Measurements from ENCODE around the gene ACAP2. TPM values are rescaled to one million over a fixed set of nuclear protein-coding genes. Genes with fewer than 3 reads are reported as not detected.
A peak's percentile ranks its signal among the peaks of the same experiment; 100 is the strongest.

Gene ACAP2
- total RNA-seq, 2 experiments from 2014 or later: 43.9 to 80.7 TPM

DNA sequence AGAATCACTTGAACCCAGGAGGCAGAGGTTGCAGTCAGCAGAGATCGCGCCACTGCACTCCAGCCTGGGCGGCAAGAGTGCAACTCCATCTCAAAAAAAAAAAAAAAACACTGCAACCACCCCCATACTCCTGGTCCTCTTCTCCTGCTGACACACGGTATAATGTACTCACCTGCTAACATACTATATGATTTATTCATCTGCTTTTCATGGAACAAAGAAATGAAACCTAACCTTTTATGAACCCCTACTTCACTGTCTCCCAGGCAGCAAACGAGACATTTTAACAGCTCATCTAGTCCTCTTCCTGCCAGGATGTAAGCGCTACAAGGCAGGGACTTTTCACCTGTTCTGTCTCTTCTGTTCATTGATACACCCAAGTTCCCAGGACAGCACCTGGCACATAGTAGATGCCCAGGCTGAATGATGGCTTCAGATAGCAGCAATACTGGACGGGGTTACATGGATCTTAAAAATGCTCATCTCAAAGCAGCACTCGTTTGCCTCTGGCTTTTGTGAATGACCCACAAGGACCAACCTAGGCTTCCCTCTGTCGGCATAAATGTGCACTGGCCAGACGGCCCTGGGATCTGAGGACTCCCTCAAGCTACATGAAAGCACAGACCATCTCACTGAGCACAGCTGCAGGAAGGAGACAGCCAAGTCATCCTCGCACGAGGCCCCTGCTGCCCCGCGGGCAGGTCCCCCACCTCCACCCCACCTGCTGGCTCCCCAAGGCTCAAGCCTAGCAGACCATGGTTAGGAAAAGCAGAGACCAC is 192.2 kb downstream of the ACAP2 start:
- 0 out of 2 replicates have a peak, but pooled peaks cover 6% of the 10 kb centered on the region for H3K36me3 ChIP-seq (ENCODE audit: insufficient read depth, low read length)
- no peak overlapping the region for H2AFZ ChIP-seq (ENCODE audit: low read length)
- H4K20me1 ChIP-seq (ENCODE audit: insufficient read depth, low read length): no peaks in the 10 kb centered on the region
- intact Hi-C loops (cut with micrococcal nuclease; ENCODE audit: unreplicated experiment): no loop called here
- H3K4me3 ChIP-seq (ENCODE audit: low read depth, low read length, poor library complexity, severe bottlenecking): no peak overlapping the region
- no TSS peak for BruUV-seq (replicated peaks)
- no peaks in the 10 kb centered on the region for H3K79me2 ChIP-seq (ENCODE audit: insufficient read depth, low read depth, low read length)
- H3K27ac ChIP-seq (ENCODE audit: low read depth, low read length, poor library complexity, severe bottlenecking): no peak overlapping the region
- DNase-seq (ENCODE audit: low spot score): peak; percentile 31
- H3K9me3 ChIP-seq (ENCODE audit: low read length): no peaks in the 10 kb centered on the region
- H3K4me1 ChIP-seq (ENCODE audit: insufficient read depth, low read length, poor library complexity, severe bottlenecking): peaks cover 7% of the 10 kb centered on the region
- CTCF ChIA-PET (ENCODE audit: unreplicated experiment): no interaction called here
- POLR2A ChIA-PET: interaction anchor here (0.6 to 1.6 kb wide), 5 partner anchors 8 to 1059 kb away, joined by 3 to 7 read pairs (median 4); no protein-coding TSS in a partner anchor
- TF ChIP-seq, protein P1, sequence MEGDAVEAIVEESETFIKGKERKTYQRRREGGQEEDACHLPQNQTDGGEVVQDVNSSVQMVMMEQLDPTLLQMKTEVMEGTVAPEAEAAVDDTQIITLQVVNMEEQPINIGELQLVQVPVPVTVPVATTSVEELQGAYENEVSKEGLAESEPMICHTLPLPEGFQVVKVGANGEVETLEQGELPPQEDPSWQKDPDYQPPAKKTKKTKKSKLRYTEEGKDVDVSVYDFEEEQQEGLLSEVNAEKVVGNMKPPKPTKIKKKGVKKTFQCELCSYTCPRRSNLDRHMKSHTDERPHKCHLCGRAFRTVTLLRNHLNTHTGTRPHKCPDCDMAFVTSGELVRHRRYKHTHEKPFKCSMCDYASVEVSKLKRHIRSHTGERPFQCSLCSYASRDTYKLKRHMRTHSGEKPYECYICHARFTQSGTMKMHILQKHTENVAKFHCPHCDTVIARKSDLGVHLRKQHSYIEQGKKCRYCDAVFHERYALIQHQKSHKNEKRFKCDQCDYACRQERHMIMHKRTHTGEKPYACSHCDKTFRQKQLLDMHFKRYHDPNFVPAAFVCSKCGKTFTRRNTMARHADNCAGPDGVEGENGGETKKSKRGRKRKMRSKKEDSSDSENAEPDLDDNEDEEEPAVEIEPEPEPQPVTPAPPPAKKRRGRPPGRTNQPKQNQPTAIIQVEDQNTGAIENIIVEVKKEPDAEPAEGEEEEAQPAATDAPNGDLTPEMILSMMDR (conservative IDR thresholded peaks at IDR 0.05; ENCODE audit: low read length): no peak
- TF ChIP-seq EZH2phosphoT487 (IDR thresholded peaks at IDR 0.05; ENCODE audit: borderline replicate concordance, low read depth, low read length): no peak
- H3K4me2 ChIP-seq (ENCODE audit: low read length): no peak overlapping the region
- no peaks in the 10 kb centered on the region for H3K9me2 ChIP-seq (ENCODE audit: insufficient read depth, low read length)

GRCh38 chr3:195249858-195250464 is 192.9 kb downstream of the ACAP2 start:
- DNase-seq (ENCODE audit: low spot score): no peak
- POLR2A ChIA-PET: interaction anchor here (0.6 to 1.6 kb wide), 3 partner anchors 9 to 1060 kb away, joined by 4 to 7 read pairs (median 5); no protein-coding TSS in a partner anchor

More at GRCh38 chr3:195249858-195250464, 192.9 kb downstream of the ACAP2 start:
- no peak for TF ChIP-seq EZH2phosphoT487 (IDR thresholded peaks at IDR 0.05; ENCODE audit: borderline replicate concordance, low read depth, low read length)
- TF ChIP-seq, protein P1 (conservative IDR thresholded peaks at IDR 0.05; ENCODE audit: low read length): no peak
- intact Hi-C loops (cut with micrococcal nuclease; ENCODE audit: unreplicated experiment): no loop called here
- no peak overlapping the region for H2AFZ ChIP-seq (ENCODE audit: low read length)
- H3K79me2 ChIP-seq (ENCODE audit: insufficient read depth, low read depth, low read length): no peaks in the 10 kb centered on the region
- no peak overlapping the region for H3K27ac ChIP-seq (ENCODE audit: low read depth, low read length, poor library complexity, severe bottlenecking)
- H3K9me2 ChIP-seq (ENCODE audit: insufficient read depth, low read length): no peaks in the 10 kb centered on the region
- no TSS peak for BruUV-seq (replicated peaks)
- H3K9me3 ChIP-seq (ENCODE audit: low read length): no peaks in the 10 kb centered on the region
- H3K4me1 ChIP-seq (ENCODE audit: insufficient read depth, low read length, poor library complexity, severe bottlenecking): peaks cover 7% of the 10 kb centered on the region
- 0 out of 2 replicates have a peak, but pooled peaks cover 6% of the 10 kb centered on the region for H3K36me3 ChIP-seq (ENCODE audit: insufficient read depth, low read length)
- no peaks in the 10 kb centered on the region for H4K20me1 ChIP-seq (ENCODE audit: insufficient read depth, low read length)
- H3K4me3 ChIP-seq (ENCODE audit: low read depth, low read length, poor library complexity, severe bottlenecking): no peak overlapping the region
- CTCF ChIA-PET (ENCODE audit: unreplicated experiment): no interaction called here
- no peak overlapping the region for H3K4me2 ChIP-seq (ENCODE audit: low read length)

Measured in OCI-LY7 (cell line).